HG03108 (cell line): ENCODE data around the gene MIAT.

Experiments used
- ATAC-seq: cut with Tn5 transposase; IDR thresholded peaks from one replicate; pipeline ENCODE4 v1.9.1; 2021; ENCODE audit warnings: moderate library complexity; ENCODE audit not compliant: unreplicated experiment

Gene MIAT

DNA sequence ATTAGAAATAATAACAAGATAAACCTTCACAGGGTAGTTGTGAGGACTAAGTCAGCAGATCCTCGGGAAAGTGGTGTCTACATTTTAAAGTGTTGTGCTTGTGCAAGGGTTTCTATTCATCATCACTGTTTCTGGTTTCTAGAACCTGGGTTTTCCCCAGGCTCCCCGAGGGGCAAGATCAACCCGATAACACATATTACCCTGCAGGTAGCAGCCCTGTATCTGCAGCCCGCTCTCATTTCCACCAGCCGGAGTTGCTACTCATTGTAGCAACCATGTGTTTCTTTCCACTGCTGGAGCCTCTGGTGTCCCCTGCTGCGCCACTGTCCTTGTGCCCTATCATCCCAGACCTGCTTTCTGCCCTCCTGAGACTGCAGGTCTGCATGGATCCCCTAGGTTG is 67.0 kb downstream of the MIAT start:
- no peak for ATAC-seq

DNA sequence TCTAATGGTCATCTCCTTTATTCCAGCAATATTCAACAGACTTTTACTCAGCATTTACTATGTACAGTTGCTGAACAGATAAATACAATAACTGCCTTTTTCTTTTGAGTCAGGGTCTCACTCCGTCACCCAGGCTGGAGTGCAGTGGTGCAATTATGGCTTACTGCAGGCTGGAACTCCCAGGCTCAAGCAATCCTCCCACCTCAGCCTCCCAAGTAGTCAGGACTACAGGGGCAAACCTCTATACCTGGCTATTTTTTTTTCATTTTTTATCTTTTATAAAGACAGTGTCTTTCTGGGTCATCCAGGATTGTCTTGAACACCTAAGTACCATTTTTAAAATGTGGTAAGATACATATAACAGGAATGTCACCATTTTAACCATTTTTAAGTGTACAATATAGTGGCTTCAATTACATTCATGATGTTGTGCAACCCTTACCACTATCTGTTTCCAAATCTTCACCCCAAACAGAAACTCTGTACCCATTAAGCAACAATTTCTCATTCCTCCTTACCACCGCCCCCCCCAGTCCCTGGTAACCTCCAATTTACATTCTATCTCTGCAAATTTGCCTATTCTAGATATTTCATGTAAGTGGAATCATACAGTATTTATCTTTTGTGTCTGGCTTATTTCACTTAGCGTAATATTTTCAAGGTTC is 67.8 kb downstream of the MIAT start:
- no peak for ATAC-seq
